PFSK-1 (cell line): ENCODE results near the gene PDCD2L.

Source experiments
- POLR2AphosphoS5 ChIP-seq: IDR thresholded peaks from 2 replicates; pipeline ENCODE4 v1.6.1; 2012; ENCODE audit warnings: low read depth, mild to moderate bottlenecking, control low read depth, low read length, moderate library complexity
- SIN3A ChIP-seq: IDR thresholded peaks from 2 replicates; pipeline ENCODE4 v1.6.1; 2012; ENCODE audit warnings: mild to moderate bottlenecking, low read length, moderate library complexity, borderline replicate concordance; ENCODE audit not compliant: insufficient read depth
- TAF1 ChIP-seq: IDR thresholded peaks from 2 replicates; pipeline ENCODE4 v1.6.1; 2012; ENCODE audit warnings: low read length, control low read depth, borderline replicate concordance; ENCODE audit not compliant: insufficient read depth
- TF ChIP-seq, protein P1 (sequence below), 2 experiments: IDR thresholded peaks; 2 replicates each; pipeline versions ENCODE4 v1.6.1 to v1.8.0; 2011 to 2012; ENCODE audit warnings: low read depth in 2 of 2, low read length in 2 of 2, control low read depth in 1 of 2, inconsistent platforms in 1 of 2, mild to moderate bottlenecking in 1 of 2, moderate library complexity in 1 of 2; ENCODE audit not compliant: insufficient read depth in 1 of 2

- no peak for TF ChIP-seq POLR2AphosphoS5
- TF ChIP-seq, protein P1, sequence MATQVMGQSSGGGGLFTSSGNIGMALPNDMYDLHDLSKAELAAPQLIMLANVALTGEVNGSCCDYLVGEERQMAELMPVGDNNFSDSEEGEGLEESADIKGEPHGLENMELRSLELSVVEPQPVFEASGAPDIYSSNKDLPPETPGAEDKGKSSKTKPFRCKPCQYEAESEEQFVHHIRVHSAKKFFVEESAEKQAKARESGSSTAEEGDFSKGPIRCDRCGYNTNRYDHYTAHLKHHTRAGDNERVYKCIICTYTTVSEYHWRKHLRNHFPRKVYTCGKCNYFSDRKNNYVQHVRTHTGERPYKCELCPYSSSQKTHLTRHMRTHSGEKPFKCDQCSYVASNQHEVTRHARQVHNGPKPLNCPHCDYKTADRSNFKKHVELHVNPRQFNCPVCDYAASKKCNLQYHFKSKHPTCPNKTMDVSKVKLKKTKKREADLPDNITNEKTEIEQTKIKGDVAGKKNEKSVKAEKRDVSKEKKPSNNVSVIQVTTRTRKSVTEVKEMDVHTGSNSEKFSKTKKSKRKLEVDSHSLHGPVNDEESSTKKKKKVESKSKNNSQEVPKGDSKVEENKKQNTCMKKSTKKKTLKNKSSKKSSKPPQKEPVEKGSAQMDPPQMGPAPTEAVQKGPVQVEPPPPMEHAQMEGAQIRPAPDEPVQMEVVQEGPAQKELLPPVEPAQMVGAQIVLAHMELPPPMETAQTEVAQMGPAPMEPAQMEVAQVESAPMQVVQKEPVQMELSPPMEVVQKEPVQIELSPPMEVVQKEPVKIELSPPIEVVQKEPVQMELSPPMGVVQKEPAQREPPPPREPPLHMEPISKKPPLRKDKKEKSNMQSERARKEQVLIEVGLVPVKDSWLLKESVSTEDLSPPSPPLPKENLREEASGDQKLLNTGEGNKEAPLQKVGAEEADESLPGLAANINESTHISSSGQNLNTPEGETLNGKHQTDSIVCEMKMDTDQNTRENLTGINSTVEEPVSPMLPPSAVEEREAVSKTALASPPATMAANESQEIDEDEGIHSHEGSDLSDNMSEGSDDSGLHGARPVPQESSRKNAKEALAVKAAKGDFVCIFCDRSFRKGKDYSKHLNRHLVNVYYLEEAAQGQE (IDR thresholded peaks at IDR 0.05; ENCODE audit: insufficient read depth in 1 of 2, low read depth in 2 of 2, low read length in 2 of 2): no peak
- TF ChIP-seq SIN3A: no peak
- TF ChIP-seq TAF1: no peak
Observed at GRCh38 chr19:34357431-34357830, 46.8 kb upstream of the PDCD2L start.
